ENCODE data around the gene PRRT3. TPM values are rescaled to one million over a fixed set of nuclear protein-coding genes. Genes with fewer than 3 reads are reported as not detected.
A peak's percentile ranks its signal among the peaks of the same experiment; 100 is the strongest.
"Not testable (repeated sequence)": the region's sequence is repeated elsewhere in the genome, so short reads cannot be mapped to it uniquely, and the experiment has no call there.

Gene PRRT3
- total RNA-seq, 1 donor from 2014 or later: 0.68 TPM

DNA sequence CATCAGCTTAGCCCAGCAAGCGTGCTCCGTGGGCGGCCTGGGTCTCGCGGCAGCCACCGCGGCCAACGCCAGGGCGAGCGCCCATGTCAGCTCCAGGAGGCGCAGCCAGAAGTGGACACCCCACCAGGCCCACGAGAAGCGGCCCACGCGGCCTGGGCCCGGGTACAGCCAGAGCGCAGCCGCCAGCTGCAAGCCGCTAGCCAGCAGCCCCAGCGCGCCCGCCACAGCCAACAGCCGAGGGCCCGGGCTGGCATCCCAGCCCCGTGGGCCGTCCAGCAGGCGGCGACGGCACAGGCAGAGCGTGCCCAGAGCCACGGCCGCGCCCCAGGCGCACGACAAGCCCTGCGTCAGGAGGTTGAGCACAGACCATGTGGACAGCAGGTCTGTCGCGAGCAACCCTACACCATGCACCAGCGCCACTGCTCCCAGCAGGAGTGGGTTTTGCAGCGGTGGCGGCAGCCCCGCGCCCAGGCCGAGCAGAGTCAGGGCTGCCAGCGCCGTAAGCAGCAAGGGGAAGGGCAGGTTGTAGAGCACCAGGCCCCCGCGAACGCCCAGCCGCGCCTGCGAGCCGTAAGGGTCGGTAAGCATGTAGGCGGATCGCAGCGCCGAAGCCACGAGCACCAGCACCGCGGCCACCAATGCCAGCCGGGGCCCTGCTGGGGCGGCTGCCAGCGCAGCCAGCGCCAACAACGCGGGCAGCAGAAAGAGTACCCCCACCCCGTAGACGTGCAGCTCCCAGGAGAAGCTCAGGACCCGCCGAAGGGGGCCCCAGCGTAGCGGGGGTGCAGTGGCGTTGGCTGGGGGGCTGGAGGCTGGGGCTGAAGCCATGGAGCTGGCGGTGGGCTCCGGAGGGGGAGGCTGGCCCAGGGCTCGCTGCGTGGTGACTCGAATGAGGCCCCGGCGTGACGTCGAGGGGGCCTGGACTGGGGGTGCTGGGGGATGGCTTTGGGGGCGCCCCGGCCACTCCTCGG, 4.9 kb downstream of the PRRT3 start:
- peak; percentile 89 for DNase-seq

DNA sequence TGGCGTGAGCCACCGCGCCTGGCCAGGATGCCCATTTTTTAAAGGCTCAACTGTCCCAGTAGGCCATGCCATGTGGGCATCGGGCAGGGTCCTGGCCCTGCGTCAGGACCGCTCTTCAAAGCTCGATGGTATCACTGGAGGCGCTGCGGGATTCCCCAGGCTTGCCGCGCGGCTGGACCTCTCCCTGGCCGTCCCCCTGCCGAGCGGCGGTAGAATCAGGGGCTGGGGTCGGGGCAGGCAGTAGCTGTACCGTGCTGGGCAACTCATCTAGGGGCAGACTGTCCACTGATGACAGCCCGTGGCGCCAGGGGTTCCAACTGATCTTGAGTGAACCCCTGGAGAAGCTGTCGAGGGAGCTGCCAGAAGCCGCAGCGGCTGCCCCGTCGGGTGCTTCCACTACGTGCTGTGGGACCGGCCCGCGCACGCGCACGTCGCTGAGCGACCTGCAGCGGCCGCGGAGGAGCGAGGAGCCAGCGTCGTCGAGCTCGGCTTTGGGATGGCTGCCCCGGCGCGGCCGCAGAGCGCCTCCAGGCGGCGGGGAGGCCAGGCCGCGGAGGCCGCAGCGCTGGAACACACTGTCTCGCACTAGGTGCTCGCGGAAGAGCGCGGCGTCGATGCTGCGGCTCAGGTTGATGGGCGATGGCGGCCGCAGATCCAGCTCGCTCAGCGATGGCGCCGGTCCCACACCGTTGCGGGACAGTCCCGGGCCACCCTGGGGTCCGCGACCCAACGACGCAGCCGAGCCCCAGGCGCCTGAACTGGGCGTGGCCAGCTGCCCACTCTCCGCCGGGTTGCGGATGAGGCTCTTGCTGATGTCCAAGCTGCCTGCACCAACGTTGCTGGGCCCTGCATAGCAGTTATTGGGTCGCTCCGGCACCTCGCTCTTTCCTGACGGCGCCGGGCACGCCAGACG, 5.8 kb downstream of the PRRT3 start:
- DNase-seq: peak; percentile 97

DNA sequence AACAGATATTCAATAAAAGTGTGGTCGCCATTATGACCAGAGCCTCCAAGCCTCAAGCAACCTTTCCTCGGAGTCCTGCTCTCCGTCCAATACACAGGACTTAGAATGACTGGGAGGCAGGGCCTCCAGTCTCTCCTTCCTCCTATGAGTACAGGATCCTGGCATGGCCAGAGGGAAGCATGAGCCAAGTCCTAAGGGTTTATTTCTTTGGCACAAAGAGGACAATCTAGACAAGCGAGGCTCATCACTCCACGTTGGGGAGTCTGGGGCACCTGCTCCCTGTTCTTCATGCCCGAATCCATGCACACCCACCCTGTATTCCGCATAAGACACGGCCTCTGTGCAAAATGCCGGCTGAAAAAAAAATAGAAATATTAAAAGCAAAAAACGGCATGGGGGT, 6.8 kb downstream of the PRRT3 start:
- no peak for DNase-seq

DNA sequence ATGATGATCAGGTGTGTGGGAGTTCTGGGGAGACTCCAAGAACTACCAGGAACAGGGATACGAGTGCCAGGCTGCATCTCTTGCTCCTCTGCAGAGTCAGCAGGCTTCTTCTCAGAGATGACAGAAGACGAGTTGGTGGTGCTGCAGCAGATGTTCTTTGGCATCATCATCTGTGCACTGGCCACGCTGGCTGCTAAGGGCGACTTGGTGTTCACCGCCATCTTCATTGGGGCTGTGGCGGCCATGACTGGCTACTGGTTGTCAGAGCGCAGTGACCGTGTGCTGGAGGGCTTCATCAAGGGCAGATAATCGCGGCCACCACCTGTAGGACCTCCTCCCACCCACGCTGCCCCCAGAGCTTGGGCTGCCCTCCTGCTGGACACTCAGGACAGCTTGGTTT, 7.9 kb downstream of the PRRT3 start:
- DNase-seq: no peak

DNA sequence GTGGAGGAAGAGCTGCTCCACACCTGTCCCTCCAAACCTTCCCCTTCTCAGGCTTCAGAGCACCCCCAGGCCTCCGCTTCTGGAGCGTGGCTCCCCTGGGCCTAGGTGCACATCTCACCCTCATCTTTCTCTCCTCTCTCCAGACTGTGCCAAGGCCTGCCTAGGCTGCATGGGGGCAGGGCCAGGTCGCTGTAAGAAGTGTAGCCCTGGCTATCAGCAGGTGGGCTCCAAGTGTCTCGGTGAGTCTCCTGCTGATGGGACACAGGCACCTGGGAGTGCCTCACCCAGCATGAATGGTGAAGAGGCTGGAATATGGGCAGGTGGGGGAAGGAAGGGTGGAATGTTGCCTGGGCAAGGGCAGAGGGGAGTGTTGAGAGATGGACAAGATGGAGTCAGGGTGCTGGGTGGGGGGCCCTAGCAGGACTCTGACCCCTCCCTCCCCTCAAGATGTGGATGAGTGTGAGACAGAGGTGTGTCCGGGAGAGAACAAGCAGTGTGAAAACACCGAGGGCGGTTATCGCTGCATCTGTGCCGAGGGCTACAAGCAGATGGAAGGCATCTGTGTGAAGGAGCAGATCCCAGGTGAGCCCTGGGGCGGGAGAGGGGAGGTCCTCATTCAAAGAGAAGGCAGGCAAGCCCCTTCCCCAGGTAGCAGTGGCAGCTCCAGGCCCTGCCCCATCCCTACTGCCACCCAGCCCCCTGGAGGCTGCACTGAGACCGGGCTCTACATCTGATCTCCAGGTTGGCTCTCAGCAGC, 9.1 kb downstream of the PRRT3 start:
- DNase-seq: no peak

DNA sequence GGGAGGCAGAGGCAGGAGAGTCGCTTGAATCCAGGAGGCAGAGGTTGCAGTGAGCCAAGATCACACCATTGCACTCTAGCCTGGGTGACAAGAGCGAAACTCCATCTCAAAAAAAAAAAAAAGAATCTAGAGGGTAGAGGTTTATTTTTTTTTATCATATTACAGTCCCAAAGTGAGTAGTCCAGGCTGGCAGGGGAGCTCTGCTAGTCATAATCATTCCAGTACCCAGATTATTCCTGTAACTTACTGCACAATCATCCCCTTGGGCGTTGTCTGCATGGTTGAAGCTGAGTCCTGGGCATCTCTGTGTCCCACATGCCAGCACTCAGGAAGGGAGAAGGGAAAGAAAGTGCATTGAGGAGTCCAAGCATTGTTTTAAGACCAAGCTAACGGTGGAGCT, 10.0 kb downstream of the PRRT3 start:
- no peak for DNase-seq

DNA sequence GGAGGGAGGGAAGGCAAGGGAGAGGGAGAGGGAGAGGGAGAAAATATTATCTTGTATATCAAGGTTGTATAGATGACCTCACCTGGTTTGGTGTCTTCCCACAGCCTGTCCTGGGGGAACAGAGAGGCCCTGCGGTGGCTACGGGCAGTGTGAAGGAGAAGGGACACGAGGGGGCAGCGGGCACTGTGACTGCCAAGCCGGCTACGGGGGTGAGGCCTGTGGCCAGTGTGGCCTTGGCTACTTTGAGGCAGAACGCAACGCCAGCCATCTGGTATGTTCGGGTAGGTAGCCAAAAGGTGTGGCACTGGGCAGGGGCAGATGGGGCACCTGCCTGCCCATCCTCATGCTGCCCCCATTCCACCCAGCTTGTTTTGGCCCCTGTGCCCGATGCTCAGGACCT, 11.5 kb downstream of the PRRT3 start:
- DNase-seq: no peak

DNA sequence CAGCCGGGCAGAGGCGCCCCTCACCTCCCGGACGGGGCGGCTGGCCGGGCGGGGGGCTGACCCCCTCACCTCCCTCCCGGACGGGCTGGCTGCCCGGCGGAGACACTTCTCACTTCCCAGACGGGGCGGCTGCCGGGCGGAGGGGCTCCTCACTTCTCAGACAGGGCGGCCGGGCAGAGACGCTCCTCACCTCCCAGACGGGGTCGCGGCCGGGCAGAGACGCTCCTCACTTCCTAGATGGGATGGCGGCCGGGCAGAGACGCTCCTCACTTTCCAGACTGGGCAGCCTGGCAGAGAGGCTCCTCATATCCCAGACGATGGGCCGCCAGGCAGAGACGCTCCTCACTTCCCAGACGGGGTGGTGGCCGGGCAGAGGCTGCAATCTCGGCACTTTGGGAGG, 12.3 kb downstream of the PRRT3 start:
- not testable (repeated sequence) for DNase-seq

DNA sequence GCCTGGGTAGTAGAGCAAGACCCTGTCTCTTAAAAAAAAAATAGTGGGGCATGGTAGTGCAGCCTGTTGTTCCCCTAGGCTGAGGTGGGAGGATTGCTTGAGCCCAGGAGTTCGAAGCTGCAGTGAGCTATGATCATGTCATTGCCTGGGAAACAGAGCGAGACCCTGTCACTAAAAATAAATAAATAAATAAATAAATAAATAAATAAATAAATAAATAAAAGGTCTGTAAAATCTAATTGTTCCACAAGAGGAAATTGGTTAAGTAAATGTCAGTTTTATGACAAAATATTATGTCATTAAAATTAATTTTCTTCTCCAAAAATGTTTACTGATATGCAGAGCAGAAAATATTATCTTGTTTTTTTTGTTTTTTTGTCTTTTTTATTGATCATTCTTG, 13.2 kb downstream of the PRRT3 start:
- no peak for DNase-seq

DNA sequence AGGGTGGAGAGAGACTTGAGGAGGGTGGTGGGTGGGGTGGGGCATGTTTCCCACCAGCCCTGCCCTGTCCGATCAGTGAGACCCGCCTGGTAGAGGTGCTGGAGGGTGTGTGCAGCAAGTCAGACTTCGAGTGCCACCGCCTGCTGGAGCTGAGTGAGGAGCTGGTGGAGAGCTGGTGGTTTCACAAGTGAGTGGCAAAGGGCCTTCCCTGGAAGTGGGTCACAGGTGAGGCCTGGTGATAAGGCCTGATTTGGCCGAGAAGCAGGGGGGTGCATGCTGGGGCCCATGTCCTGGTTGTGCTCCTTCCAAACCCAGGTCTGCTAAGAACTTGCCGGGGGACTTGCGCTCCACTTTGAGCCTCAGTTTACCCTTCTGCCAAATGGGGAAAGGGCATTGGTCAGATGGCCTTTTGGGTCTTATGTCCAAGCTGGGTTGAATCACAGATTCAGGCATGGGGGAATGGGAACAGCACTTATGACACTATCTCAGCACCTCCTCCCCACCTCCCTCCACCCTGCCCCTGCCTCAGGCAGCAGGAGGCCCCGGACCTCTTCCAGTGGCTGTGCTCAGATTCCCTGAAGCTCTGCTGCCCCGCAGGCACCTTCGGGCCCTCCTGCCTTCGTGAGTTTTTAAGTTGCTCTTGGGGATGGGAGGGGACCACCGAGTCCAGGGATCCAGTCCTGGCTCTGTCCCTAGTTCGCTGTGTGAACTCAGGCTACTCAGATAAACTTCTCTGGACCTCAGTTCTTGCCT, 14.5 kb downstream of the PRRT3 start:
- DNase-seq: no peak

DNA sequence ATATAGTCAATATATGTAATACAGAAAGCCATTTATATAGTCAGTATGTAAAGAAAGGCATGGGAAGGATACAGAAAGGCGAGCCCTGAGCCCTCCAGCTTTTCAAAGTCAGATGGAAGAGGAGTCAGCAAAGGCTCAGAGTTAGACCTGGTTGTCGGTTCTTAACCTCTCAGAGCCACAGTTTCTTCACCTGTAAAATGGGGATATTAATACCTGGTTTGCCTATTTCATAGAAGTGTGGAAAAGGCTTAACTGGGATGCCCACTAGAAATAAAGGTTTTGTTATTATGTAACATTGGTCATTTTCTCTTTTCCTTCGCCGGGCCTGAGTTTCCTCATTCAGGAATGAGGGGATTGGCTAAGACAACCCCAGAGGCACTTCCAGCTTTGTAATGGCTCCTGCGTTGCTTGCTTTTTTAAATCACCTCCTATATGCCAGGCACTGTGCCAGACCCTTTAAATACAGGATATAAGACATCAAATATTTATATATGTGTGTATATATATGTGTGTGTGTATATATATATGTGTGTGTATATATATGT, 16.2 kb downstream of the PRRT3 start:
- no peak for DNase-seq

DNA sequence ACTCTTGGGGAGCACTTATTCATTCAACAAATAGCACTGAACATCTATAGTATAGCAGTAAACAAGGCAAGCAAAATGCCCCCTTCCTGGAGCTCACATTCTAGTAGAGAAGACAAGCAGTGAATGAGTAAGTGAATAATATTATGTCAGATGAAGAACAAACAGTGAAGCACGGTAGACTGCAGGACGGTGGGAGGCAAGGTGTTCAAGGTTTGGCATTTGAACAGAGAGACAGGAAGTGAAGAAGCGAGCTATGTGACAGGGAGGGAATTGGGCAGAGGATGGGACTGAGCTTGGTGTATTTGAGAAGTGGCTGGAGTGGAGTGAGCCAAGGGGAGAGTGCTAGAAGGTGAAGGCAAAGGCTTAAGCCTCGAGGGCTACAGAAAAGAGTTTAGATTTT, 17.2 kb downstream of the PRRT3 start:
- no peak for DNase-seq

DNA sequence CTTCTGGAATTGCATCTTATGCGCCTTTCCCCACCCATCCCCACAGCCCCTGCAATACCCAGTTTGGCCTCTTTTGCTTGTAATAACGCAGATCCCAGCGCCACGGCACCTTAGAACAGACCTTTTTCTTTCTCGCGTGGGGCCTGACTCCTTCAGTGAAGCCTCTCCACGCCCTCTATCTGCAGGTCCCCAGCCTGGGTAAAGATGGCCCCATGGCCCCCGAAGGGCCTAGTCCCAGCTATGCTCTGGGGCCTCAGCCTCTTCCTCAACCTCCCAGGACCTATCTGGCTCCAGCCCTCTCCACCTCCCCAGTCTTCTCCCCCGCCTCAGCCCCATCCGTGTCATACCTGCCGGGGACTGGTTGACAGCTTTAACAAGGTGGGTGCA, 18.0 kb downstream of the PRRT3 start:
- DNase-seq: no peak

DNA sequence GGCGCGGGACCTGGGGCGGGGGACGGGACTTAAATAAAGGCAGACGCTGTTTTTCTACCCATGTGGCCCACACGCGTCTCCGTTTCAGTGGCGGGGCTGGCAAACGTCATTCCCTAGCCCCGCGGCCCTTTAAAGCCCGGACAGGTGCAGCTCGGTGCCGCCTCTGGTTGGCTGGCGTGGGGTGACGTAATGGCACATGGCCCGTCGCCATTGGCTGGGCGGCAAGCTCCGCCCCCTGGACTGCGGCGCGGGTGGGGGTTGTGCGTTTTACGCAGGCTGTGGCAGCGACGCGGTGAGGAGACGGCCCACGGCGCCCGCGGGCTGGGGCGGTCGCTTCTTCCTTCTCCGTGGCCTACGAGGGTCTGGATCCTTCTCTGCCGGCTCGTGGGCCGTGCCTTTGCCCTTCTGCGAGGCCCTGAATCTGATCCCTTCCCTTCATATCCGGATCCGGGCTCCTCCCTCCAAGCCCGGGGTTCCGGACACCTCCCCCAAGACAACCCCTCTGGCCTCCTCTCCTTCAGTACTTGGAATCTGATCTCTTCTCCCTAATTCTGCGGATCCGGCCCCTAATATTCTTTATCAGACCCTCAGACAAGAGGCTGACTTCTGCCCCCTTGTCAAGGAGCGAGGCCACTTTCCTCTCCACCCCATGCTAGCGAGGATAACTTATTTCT, 18.5 kb downstream of the PRRT3 start, which contains the start of gene CRELD1:
TSS of gene CRELD1 (plus strand) at position 274 of the 674 bp plus-strand sequence. CDS start 605 bp downstream, outside the sequence.
- DNase-seq: peak; percentile 97

DNA sequence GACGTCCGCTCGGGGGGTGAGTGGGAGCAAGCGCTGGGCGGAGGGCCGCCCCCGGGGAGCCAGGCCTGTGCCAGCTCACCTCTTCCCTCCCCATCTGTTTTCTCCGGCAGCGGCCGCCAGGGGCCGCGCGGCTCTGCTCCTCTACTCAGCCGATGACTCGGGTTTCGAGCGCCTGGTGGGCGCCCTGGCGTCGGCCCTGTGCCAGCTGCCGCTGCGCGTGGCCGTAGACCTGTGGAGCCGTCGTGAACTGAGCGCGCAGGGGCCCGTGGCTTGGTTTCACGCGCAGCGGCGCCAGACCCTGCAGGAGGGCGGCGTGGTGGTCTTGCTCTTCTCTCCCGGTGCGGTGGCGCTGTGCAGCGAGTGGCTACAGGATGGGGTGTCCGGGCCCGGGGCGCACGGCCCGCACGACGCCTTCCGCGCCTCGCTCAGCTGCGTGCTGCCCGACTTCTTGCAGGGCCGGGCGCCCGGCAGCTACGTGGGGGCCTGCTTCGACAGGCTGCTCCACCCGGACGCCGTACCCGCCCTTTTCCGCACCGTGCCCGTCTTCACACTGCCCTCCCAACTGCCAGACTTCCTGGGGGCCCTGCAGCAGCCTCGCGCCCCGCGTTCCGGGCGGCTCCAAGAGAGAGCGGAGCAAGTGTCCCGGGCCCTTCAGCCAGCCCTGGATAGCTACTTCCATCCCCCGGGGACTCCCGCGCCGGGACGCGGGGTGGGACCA, 19.2 kb downstream of the PRRT3 start:
- peak; percentile 89 for DNase-seq

DNA sequence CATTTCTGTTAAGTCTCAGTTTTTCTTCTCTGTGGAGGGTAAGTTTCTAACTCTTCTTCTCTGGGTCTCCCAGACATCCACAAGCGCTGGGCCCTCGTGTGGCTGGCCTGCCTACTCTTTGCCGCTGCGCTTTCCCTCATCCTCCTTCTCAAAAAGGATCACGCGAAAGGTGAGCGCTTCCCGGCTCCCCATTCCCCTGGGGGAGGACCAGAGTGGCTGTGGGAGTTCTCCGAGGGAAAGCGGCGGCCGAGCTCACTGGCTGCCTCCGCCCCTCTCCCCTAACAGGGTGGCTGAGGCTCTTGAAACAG, 19.7 kb downstream of the PRRT3 start:
- DNase-seq: no peak

DNA sequence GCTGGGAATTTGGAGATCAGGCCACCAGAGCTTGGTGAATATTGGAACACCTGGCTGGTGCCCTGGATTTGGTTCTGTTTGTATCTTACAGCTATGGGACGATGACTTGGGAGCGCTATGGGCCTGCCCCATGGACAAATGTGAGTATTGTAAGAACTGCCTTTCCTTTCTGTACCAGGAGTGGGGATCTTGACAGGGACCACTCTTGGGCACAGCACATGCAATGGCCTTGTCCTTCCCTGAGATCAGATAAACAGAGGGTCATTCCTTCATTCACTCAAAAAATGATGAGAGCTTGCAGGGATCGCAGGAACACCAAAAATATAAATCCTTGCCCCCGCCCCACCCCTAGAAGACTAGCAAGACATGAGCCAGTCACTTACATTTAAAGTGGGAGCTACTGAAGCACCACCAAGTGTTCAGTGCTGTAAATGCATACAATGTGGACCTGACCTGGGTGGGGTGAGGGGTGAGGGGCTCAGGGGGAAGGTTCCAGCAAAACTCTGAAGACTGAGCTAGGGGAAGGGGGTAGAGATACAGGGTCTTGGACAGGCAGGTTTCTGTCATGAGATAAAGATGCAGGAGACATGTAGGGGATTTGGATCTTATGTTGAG, 21.3 kb downstream of the PRRT3 start:
- peak; percentile 42 for DNase-seq

DNA sequence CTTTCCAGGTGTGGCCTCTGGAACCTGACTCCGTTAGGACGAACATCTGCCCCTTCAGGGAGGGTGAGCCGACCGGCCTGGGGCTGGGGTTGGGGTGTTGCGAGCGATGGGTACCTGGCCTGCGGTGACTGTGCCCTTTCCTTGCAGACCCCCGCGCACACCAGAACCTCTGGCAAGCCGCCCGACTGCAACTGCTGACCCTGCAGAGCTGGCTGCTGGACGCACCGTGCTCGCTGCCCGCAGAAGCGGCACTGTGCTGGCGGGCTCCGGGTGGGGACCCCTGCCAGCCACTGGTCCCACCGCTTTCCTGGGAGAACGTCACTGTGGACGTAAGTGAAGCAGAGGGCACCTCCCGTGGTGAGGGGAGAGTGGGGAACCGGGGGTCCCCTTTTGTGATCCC, 24.1 kb downstream of the PRRT3 start:
- DNase-seq: no peak

DNA sequence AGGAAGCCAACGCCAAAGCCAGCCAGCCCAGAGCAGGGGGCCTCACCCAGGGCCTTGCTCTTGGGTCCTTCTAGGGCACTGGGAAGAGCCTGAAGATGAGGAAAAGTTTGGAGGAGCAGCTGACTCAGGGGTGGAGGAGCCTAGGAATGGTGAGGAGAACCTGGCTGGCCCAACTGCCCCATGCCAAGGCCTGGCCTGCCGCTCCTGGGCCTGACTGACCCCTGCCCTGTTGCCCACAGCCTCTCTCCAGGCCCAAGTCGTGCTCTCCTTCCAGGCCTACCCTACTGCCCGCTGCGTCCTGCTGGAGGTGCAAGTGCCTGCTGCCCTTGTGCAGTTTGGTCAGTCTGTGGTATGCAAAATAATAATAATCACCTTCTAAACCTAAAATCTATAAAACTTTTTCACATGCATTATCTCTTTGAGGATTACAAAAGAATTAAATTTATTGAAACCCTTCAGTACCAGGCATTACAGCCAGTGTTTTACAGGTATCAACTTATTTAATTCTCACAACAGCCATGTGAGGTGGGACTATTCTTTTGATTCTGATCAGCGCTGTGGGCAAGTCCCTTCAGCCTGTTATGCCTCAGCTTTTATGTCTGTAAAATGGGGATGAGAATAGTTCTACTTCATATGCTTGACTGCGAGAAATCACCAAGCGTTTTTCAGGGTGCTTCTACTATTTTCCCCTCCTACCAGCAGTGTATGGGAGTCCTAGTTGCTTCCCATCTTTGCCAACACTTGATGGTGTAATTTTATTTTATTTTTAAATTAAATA, 33.8 kb downstream of the PRRT3 start:
- no peak for DNase-seq
